K562 (cell line): ENCODE measurements around the gene RNF144A. TPM values are rescaled to one million over a fixed set of nuclear protein-coding genes. Genes with fewer than 3 reads are reported as not detected.

Source experiments
- ADNP ChIP-seq: fragments of 200-800 bp; sonication (Bioruptor generic); IDR thresholded peaks from 2 replicates; pipeline ENCODE4 v1.6.1; 2016; ENCODE audit warnings: missing genetic modification characterization, missing compliant biosample characterization
- ARHGAP35 ChIP-seq: fragments of 450-650 bp; IDR thresholded peaks from 2 replicates; pipeline ENCODE4 v1.6.1; 2018; ENCODE audit not compliant: partially characterized antibody
- BRD9 ChIP-seq: fragments of 450-650 bp; IDR thresholded peaks from 2 replicates; pipeline ENCODE4 v1.6.1; 2018; ENCODE audit warnings: low read depth; ENCODE audit not compliant: partially characterized antibody
- CBX2 ChIP-seq: fragments of 200-600 bp; sonication (generic); IDR thresholded peaks from one replicate; pipeline ENCODE4 v1.6.1; 2012; ENCODE audit warnings: mild to moderate bottlenecking, low read length, inconsistent platforms; ENCODE audit not compliant: insufficient read depth, poor library complexity, severe bottlenecking
- CREB1 ChIP-seq, 2 experiments: sonication (generic) in 1 of 2; formaldehyde crosslinking in 1 of 2; IDR thresholded peaks; 2 replicates each; pipeline versions ENCODE4 v1.6.1 to v1.8.0; 2012 to 2022; ENCODE audit warnings: inconsistent platforms in 1 of 2, mild to moderate bottlenecking in 1 of 2, missing genetic modification reagents in 1 of 2, moderate library complexity in 1 of 2
- ESRRB ChIP-seq: fragments of 250-450 bp; sonication (Bioruptor Pico); IDR thresholded peaks from 2 replicates; pipeline ENCODE4 v1.5.0; 2020; ENCODE audit warnings: mild to moderate bottlenecking, moderate library complexity, borderline replicate concordance
- KLF10 ChIP-seq: fragments of 250-450 bp; sonication (Bioruptor Pico); IDR thresholded peaks from 2 replicates; pipeline ENCODE4 v1.6.1; 2021; ENCODE audit warnings: matching md5 sums
- L3MBTL2 ChIP-seq: fragments of 450-650 bp; IDR thresholded peaks from 2 replicates; pipeline ENCODE4 v1.6.1; 2016; ENCODE audit warnings: mild to moderate bottlenecking, moderate library complexity
- LCOR ChIP-seq: sonication (generic); formaldehyde crosslinking; IDR thresholded peaks from 2 replicates; pipeline ENCODE4 v1.8.0; 2022; ENCODE audit warnings: mild to moderate bottlenecking, missing genetic modification reagents
- NFIC ChIP-seq: fragments of 450-650 bp; IDR thresholded peaks from 2 replicates; pipeline ENCODE4 v1.6.1; 2017; ENCODE audit warnings: mild to moderate bottlenecking, inconsistent platforms
- PHF8 ChIP-seq: fragments of 200-600 bp; sonication (generic); IDR thresholded peaks from 2 replicates; pipeline ENCODE4 v1.6.1; 2012; ENCODE audit warnings: mixed run types, mild to moderate bottlenecking, inconsistent platforms, low read length, moderate library complexity, borderline replicate concordance
- POLR2B ChIP-seq: fragments of 450-650 bp; IDR thresholded peaks from 2 replicates; pipeline ENCODE4 v1.6.1; 2018; ENCODE audit warnings: low read depth; ENCODE audit not compliant: partially characterized antibody
- PTTG1 ChIP-seq: fragments of 450-650 bp; IDR thresholded peaks from 2 replicates; pipeline ENCODE4 v1.6.1; 2016; ENCODE audit warnings: low read depth, mild to moderate bottlenecking, missing genetic modification characterization, missing compliant biosample characterization
- RAD21 ChIP-seq, 2 experiments: fragments of 250-450 bp in 1 of 2; fragments of 450-650 bp in 1 of 2; sonication (Bioruptor Pico) in 1 of 2; formaldehyde crosslinking in 1 of 2; IDR thresholded peaks in 1 of 2; conservative IDR thresholded peaks in 1 of 2; 2 replicates each; pipeline versions ENCODE4 v1.4.0 to v1.8.0; 2020 to 2022; ENCODE audit warnings: mild to moderate bottlenecking in 2 of 2, moderate library complexity in 1 of 2
- RFX1 ChIP-seq: fragments of 450-650 bp; IDR thresholded peaks from 2 replicates; pipeline ENCODE4 v1.6.1; 2016; ENCODE audit warnings: mild to moderate bottlenecking, moderate library complexity
- SAFB2 ChIP-seq: fragments of 200-400 bp; formaldehyde crosslinking; IDR thresholded peaks from 2 replicates; pipeline ENCODE4 v1.6.1; 2018; ENCODE audit warnings: borderline replicate concordance, low read length, low read depth, moderate library complexity; ENCODE audit not compliant: severe bottlenecking
- SNAPC5 ChIP-seq: fragments of 250-450 bp; sonication (Bioruptor Pico); IDR thresholded peaks from 2 replicates; pipeline ENCODE4 v1.8.0; 2021; ENCODE audit warnings: moderate library complexity, mild to moderate bottlenecking, inconsistent platforms
- THRAP3 ChIP-seq: fragments of 450-650 bp; IDR thresholded peaks from 2 replicates; pipeline ENCODE4 v1.6.1; 2016; ENCODE audit warnings: mild to moderate bottlenecking, inconsistent platforms, borderline replicate concordance
- USF1 ChIP-seq: sonication (generic); formaldehyde crosslinking; IDR thresholded peaks from 2 replicates; pipeline ENCODE4 v1.9.0; 2022; ENCODE audit warnings: mild to moderate bottlenecking, missing genetic modification reagents
- ZNF121 ChIP-seq: sonication (generic); formaldehyde crosslinking; conservative IDR thresholded peaks from 2 replicates; pipeline ENCODE4 v1.8.0; 2022; ENCODE audit warnings: missing genetic modification reagents
- ZNF23 ChIP-seq: fragments of 250-450 bp; sonication (Bioruptor Pico); IDR thresholded peaks from 2 replicates; pipeline ENCODE4 v1.4.0; 2020; ENCODE audit warnings: mild to moderate bottlenecking
- ZNF24 ChIP-seq: fragments of 450-650 bp; IDR thresholded peaks from 2 replicates; pipeline ENCODE4 v1.6.1; 2016
- ZNF347 ChIP-seq: fragments of 450-650 bp; formaldehyde crosslinking; IDR thresholded peaks from 2 replicates; pipeline ENCODE4 v1.4.0; 2020; ENCODE audit warnings: low read depth, mild to moderate bottlenecking, moderate library complexity
- ZNF655 ChIP-seq: fragments of 250-450 bp; sonication (Bioruptor Pico); IDR thresholded peaks from 2 replicates; pipeline ENCODE4 v1.5.0; 2021
- ZNF668 ChIP-seq: fragments of 250-450 bp; sonication (Bioruptor Pico); IDR thresholded peaks from 2 replicates; pipeline ENCODE4 v1.8.0; 2022; ENCODE audit warnings: mild to moderate bottlenecking, inconsistent platforms
- polyA plus RNA-seq, 8 experiments: library from polyadenylated mRNA; depleted of rRNA in 4 of 8; stranded (reverse) in 5 of 8; unstranded in 3 of 8; fragments of >200 nt; fragmentation: Nextera tagmentation in 2 of 8; fragmentation: Illumina TruSeq in 1 of 8; extraction: Ambion mirVana in 2 of 8; extraction: Trizol in 1 of 8; gene quantifications; 2 replicates each; pipeline versions ENCODE4 v1.2.1 to v1.2.3, GENCODE V29; 2011 to 2014; ENCODE audit warnings: inconsistent platforms in 1 of 8, missing spikeins in 1 of 8
- total RNA-seq, 7 experiments: library from RNA; depleted of rRNA in 6 of 7; stranded (reverse); fragments of >200 nt in 6 of 7; fragmentation: Illumina TruSeq in 2 of 7; extraction: Trizol in 2 of 7; gene quantifications; 2 replicates each; pipeline versions ENCODE4 v1.2.1 to v1.2.3, GENCODE V29; 2011 to 2021; ENCODE audit warnings: low replicate concordance in 1 of 7

RNF144A gene
- total and polyA plus RNA-seq, 9 of the 15 experiments (the other 6 are each of a cell fraction or from before 2014, with no cell fraction given) = 0.96 to 11.3 (median 6.2) TPM

GRCh38 chr2:6880200-6880733 is 36.9 kb upstream of the RNF144A start (continued):
- 0 out of 2 replicates have a peak, but pooled peaks have one; percentile 20 for TF ChIP-seq CREB1 (IDR thresholded peaks at IDR 0.05)
- TF ChIP-seq CREB1 (CRISPR knock-in tag; IDR thresholded peaks at IDR 0.05) = no peak
- no peak for TF ChIP-seq CBX2
- peak; percentile 43; the same call in 1 of the 2 replicates for TF ChIP-seq ZNF24
- peak; percentile 68 for TF ChIP-seq L3MBTL2
- no peak for TF ChIP-seq THRAP3
- TF ChIP-seq POLR2B = no peak
- TF ChIP-seq NFIC = peak; percentile 86
- TF ChIP-seq ESRRB (CRISPR knock-in tag) = no peak
- no peak for TF ChIP-seq SAFB2
- peak; percentile 81; the same call in 1 of the 2 replicates for TF ChIP-seq ADNP (tag)
- TF ChIP-seq LCOR (CRISPR knock-in tag) = peak; percentile 71; the same call in 1 of the 2 replicates
- TF ChIP-seq KLF10 (CRISPR knock-in tag) = no peak
- no peak for TF ChIP-seq SNAPC5
- TF ChIP-seq ZNF668 (CRISPR knock-in tag) = no peak
- TF ChIP-seq ZNF121 = no peak
- TF ChIP-seq PTTG1 = no peak
- TF ChIP-seq RAD21 (CRISPR knock-in tag; conservative IDR thresholded peaks at IDR 0.05 in 1 of 2, IDR thresholded peaks at IDR 0.05 in 1 of 2) = peak; percentile 7 to 24; a peak in 3 of 4 replicates
- no peak for TF ChIP-seq USF1
- no peak for TF ChIP-seq ARHGAP35
- TF ChIP-seq RFX1 = no peak
- TF ChIP-seq ZNF23 = no peak
- TF ChIP-seq PHF8 = no peak
- no peak for TF ChIP-seq ZNF655 (CRISPR knock-in tag)
- peak; percentile 68 for TF ChIP-seq BRD9
- TF ChIP-seq ZNF347 (CRISPR knock-in tag) = no peak
